NCI-H774 (cell line): ENCODE measurements around the gene TREM1.
"Not testable (repeated sequence)": the region's sequence is repeated elsewhere in the genome, so short reads cannot be mapped to it uniquely, and the experiment has no call there.

Experiments
- DNase-seq: peaks from one replicate; lab custom pipeline; 2025; lab: John Stamatoyannopoulos, UW

TREM1 gene

GRCh38 chr6:41257369-41258195 lies 28.9 kb downstream of the TREM1 start:
- DNase-seq, result peak; percentile 30

GRCh38 chr6:41256383-41256782 lies 30.1 kb downstream of the TREM1 start:
- no peak for DNase-seq

- DNase-seq, result no peak
Measured at GRCh38 chr6:41255638-41256246, 30.7 kb downstream of the TREM1 start.

- DNase-seq, result no peak
Measured at GRCh38 chr6:41255110-41255509, 31.4 kb downstream of the TREM1 start.

GRCh38 chr6:41252401-41253169 lies 33.9 kb downstream of the TREM1 start:
- DNase-seq, result no peak

- DNase-seq, result no peak
Measured at GRCh38 chr6:41247882-41248705, 38.4 kb downstream of the TREM1 start.

GRCh38 chr6:41247288-41247865 lies 39.1 kb downstream of the TREM1 start:
- DNase-seq, result no peak

- not testable (repeated sequence) for DNase-seq
Measured at GRCh38 chr6:41246529-41246928, 40.0 kb downstream of the TREM1 start.

GRCh38 chr6:41239467-41240159 lies 46.9 kb downstream of the TREM1 start:
- no peak for DNase-seq

- no peak for DNase-seq
Measured at GRCh38 chr6:41237128-41237527, 49.4 kb downstream of the TREM1 start.

GRCh38 chr6:41236276-41236675 lies 50.2 kb downstream of the TREM1 start:
- DNase-seq, result no peak

- DNase-seq, result no peak
Measured at GRCh38 chr6:41232667-41233066, 53.8 kb downstream of the TREM1 start.

GRCh38 chr6:41231246-41231645 lies 55.2 kb downstream of the TREM1 start:
- DNase-seq, result no peak

- DNase-seq, result no peak
Measured at GRCh38 chr6:41229721-41230120, 56.8 kb downstream of the TREM1 start.

- DNase-seq, result no peak
Measured at GRCh38 chr6:41228616-41229015, 57.9 kb downstream of the TREM1 start.

GRCh38 chr6:41228096-41228495 lies 58.4 kb downstream of the TREM1 start, which contains the start of gene TREML4:
TREML4 (plus strand) TSS chr6:41228349; CDS start chr6:41228428, 79 bp downstream.
- DNase-seq, result no peak

- DNase-seq, result no peak
Measured at GRCh38 chr6:41226752-41227151, 59.7 kb downstream of the TREM1 start.

GRCh38 chr6:41224800-41225199 lies 61.7 kb downstream of the TREM1 start:
- DNase-seq, result no peak
